ENCODE data around the gene FRMD5.

GRCh38 chr15:44097552-44097951, 97.5 kb downstream of the FRMD5 start:
- TF ChIP-seq, protein P1, sequence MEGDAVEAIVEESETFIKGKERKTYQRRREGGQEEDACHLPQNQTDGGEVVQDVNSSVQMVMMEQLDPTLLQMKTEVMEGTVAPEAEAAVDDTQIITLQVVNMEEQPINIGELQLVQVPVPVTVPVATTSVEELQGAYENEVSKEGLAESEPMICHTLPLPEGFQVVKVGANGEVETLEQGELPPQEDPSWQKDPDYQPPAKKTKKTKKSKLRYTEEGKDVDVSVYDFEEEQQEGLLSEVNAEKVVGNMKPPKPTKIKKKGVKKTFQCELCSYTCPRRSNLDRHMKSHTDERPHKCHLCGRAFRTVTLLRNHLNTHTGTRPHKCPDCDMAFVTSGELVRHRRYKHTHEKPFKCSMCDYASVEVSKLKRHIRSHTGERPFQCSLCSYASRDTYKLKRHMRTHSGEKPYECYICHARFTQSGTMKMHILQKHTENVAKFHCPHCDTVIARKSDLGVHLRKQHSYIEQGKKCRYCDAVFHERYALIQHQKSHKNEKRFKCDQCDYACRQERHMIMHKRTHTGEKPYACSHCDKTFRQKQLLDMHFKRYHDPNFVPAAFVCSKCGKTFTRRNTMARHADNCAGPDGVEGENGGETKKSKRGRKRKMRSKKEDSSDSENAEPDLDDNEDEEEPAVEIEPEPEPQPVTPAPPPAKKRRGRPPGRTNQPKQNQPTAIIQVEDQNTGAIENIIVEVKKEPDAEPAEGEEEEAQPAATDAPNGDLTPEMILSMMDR (IDR thresholded peaks at IDR 0.05; ENCODE audit: low read depth, low read length, poor library complexity, severe bottlenecking), result no peak
- TF ChIP-seq EZH2phosphoT487 (IDR thresholded peaks at IDR 0.05; ENCODE audit: borderline replicate concordance, low read length), result no peak
